Tibial nerve (tissue), 3 donors: ENCODE data around the gene TBC1D22A.

Experiments
- POLR2A ChIP-seq, 2 donors: fragments of 450-650 bp; IDR thresholded peaks; one replicate each; pipeline ENCODE4 v1.6.1; 2017; ENCODE audit warnings: antibody characterized with exemption in 2 of 2, mild to moderate bottlenecking in 2 of 2, moderate library complexity in 2 of 2
- TF ChIP-seq, protein P1 (sequence below), 5 experiments: fragments of 200-600 bp in 3 of 5; fragments of 450-650 bp in 2 of 5; sonication (generic) in 3 of 5; IDR thresholded peaks; one replicate each; pipeline ENCODE4 v1.5.1; 2016 to 2019; ENCODE audit warnings: antibody characterized with exemption in 5 of 5, mild to moderate bottlenecking in 3 of 5, moderate library complexity in 2 of 5

DNA sequence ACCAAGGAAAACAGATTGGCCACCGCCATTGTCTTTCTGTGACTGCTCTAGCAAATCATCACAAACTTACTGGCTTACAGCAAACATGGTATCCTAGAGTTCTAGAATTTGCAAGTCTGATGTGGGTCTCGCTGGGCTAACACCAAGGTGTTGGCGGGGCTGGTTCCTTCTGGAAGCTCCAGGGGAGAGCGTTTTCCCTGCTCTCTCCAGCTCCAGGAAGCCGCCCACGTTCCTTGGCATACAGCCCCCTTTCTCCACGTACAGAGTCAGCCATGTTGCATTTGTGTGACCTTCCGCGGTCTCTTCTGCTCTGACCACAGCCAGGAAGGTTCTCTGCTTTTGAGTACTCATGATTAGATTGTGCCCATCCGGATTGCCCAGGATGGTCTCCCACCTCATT, 27.5 kb downstream of the TBC1D22A start:
- TF ChIP-seq, protein P1, sequence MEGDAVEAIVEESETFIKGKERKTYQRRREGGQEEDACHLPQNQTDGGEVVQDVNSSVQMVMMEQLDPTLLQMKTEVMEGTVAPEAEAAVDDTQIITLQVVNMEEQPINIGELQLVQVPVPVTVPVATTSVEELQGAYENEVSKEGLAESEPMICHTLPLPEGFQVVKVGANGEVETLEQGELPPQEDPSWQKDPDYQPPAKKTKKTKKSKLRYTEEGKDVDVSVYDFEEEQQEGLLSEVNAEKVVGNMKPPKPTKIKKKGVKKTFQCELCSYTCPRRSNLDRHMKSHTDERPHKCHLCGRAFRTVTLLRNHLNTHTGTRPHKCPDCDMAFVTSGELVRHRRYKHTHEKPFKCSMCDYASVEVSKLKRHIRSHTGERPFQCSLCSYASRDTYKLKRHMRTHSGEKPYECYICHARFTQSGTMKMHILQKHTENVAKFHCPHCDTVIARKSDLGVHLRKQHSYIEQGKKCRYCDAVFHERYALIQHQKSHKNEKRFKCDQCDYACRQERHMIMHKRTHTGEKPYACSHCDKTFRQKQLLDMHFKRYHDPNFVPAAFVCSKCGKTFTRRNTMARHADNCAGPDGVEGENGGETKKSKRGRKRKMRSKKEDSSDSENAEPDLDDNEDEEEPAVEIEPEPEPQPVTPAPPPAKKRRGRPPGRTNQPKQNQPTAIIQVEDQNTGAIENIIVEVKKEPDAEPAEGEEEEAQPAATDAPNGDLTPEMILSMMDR (IDR thresholded peaks at IDR 0.05) = no peak
- no peak for TF ChIP-seq POLR2A (IDR thresholded peaks at IDR 0.05)
